Fibroblast of the aortic adventitia (primary cell): Measurements from ENCODE around the gene NUP93. TPM values are rescaled to one million over a fixed set of nuclear protein-coding genes. Genes with fewer than 3 reads are reported as not detected.

ENCODE experiments used
- DNase-seq: peaks from one replicate; pipeline ENCODE4 v3.0.0-alpha.2; 2010; ENCODE audit warnings: low read depth
- H3K4me3 ChIP-seq: 2 replicates; pipeline ENCODE4 v1.5.1; 2011; ENCODE audit warnings: low read depth, mild to moderate bottlenecking, control low read depth, low read length, moderate library complexity
- total RNA-seq: library from RNA; depleted of rRNA; stranded (reverse); fragments of >200 nt; gene quantifications from 2 replicates; pipeline ENCODE4 v1.2.3, GENCODE V29; 2012; ENCODE audit warnings: low replicate concordance
- TF ChIP-seq, protein P1 (sequence below): IDR thresholded peaks from 2 replicates; pipeline ENCODE4 v1.5.1; 2011; ENCODE audit warnings: mild to moderate bottlenecking, low read length, control low read depth, inconsistent platforms; ENCODE audit not compliant: insufficient read depth

Gene NUP93
- total RNA-seq, 1 donor = 45.5 TPM

DNA sequence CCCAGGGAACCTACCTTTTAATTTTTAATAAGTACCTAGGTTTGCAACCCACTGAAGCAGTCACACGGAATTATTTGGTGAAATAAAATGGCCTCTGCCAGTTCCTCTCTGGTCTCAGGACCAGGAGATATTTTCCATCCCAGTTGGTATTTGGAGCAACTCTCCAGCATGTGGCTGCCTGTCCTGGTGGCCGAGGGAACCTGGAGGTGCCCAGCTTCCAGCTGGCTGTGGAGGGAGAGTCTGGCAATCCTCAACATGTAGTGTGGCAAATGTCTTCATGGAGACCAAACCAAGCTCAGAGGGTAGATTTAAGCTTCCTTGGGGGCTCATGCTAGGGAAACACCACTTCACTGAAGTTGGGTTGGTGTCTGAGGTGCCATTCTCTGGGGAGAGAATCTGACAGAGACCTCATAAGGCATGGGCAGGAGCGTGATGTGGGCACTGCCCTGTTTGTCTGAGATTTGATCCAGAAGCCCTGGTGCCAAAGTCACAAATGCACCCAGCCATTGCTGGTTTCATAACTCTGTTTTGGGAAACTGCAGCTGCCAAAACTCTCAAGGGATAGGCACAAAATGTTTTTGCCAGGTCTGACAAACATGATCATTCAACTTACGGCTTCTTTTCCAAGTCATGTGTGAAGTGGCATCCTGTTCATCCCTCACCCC is 44.9 kb upstream of the NUP93 start:
- no peak for DNase-seq
- no peak overlapping the region for H3K4me3 ChIP-seq
- TF ChIP-seq, protein P1, sequence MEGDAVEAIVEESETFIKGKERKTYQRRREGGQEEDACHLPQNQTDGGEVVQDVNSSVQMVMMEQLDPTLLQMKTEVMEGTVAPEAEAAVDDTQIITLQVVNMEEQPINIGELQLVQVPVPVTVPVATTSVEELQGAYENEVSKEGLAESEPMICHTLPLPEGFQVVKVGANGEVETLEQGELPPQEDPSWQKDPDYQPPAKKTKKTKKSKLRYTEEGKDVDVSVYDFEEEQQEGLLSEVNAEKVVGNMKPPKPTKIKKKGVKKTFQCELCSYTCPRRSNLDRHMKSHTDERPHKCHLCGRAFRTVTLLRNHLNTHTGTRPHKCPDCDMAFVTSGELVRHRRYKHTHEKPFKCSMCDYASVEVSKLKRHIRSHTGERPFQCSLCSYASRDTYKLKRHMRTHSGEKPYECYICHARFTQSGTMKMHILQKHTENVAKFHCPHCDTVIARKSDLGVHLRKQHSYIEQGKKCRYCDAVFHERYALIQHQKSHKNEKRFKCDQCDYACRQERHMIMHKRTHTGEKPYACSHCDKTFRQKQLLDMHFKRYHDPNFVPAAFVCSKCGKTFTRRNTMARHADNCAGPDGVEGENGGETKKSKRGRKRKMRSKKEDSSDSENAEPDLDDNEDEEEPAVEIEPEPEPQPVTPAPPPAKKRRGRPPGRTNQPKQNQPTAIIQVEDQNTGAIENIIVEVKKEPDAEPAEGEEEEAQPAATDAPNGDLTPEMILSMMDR = no peak

DNA sequence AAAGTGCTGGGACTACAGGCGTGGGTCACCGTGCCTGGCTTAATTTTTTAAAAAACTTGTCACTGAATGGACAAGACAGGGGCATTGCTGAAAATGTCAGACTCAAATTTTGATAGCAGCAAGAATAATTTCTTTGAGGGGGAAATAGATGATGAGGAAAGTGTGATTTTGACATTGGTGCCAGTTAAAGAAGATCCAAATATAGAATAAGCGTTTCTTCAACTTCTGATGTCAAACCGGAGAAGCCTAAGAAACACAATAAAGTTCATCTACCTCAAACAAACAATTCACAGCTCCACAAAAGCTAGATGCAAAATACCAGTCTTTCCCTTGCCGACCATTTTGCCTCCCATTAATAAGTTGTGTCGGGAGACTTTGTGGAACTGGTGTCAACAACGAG is 43.2 kb upstream of the NUP93 start:
- DNase-seq = no peak
- TF ChIP-seq, protein P1 = no peak
- H3K4me3 ChIP-seq = no peak overlapping the region

DNA sequence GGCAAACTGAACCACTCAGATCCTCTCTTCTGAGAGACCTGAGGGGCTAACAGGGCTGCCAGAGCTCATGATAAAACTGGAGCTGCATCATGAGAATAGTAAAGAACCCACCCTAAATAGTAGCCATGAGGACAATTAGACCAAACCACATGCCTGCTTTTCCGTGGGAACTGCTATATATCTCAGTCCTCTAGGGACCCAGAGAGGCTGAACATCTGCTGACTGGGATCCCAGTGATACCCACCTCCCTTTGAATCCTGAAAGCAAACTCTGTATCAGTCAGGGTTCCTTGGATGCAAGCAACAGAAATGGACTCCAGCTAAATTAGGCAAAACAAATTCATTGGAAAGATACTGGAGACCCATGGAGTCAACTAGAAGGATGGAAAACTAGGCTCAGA is 41.2 kb upstream of the NUP93 start:
- no peak overlapping the region for H3K4me3 ChIP-seq
- no peak for DNase-seq
- TF ChIP-seq, protein P1 = no peak

DNA sequence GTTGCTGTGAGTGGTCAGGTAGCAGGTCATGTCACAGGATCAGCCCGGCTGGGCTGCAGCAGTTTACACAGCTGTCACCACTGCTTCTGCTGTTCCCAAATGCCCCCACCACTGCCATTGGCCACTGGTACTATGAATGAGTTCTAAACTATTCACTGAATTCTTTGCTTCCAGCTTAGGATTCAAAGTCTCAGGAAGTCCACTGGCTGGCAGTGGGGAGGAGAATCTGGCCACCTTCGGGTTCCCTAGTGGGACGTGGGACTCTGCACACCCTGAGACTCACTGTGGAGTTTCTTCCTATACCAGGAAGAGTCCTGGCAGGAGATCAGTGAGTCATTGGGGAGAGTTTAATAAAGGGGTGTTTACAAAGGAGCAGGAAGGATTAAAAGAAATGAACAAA is 40.8 kb upstream of the NUP93 start:
- DNase-seq = no peak
- no peak overlapping the region for H3K4me3 ChIP-seq
- TF ChIP-seq, protein P1 = no peak

DNA sequence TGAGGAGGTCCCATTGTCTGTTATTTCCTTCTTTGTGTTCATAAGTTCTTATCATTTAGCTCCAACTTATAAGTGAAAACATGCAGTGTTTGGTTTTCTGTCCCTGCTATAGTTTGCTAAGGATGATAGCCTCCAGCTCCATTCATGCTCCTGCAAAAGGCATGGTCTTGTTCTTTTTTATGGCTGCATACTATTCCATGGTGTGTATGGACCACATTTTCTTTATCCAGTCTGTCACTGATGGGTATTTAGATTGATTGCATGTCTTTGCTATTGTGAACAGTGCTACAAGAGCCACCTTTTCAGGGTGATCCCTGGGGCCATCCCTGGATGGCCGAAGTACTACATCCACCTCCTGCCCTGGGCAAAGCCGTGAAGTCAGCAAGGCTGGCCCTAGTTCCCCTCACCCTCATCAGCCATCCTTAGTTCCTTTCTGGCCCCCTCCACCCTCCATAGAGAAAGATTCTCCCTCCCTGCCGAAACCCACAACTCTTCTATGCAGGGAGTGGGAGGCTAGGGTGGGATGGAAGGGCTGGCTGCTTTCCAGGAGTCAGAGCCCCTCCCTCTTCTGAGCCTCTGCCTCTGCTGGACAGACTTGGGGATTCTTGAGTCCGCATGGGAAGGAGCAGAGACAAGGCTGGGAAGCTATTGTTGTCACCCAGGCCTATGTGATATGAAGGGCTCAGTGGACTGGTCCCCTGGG is 39.4 kb upstream of the NUP93 start:
- no peak overlapping the region for H3K4me3 ChIP-seq
- DNase-seq = no peak
- TF ChIP-seq, protein P1 = no peak

DNA sequence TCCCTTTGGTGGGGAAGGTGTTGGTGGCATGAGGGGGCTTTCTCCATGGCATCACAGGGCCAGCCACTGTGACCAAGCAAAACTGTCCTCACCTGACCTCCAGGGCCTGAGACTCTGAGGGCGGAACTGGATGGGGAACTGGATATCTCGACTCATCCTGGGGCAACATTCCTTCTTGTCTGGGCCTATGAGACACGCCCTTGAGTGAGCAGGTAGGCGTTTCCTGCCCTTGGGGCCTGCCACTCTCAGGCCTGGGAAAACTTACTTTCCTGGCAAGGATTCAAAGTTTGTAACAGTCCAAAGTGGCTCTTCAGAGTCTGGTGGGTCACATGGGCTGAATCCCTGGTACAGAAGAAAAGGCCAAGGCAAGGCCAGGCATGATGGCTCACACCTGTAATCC is 38.0 kb upstream of the NUP93 start:
- H3K4me3 ChIP-seq = no peak overlapping the region
- TF ChIP-seq, protein P1 = no peak
- DNase-seq = peak; percentile 22
